ENCODE results near the gene FBXW11. TPM values are rescaled to one million over a fixed set of nuclear protein-coding genes. Genes with fewer than 3 reads are reported as not detected.

The FBXW11 gene
- total RNA-seq, 1 experiment from 2014 or later: 34.9 TPM

DNA sequence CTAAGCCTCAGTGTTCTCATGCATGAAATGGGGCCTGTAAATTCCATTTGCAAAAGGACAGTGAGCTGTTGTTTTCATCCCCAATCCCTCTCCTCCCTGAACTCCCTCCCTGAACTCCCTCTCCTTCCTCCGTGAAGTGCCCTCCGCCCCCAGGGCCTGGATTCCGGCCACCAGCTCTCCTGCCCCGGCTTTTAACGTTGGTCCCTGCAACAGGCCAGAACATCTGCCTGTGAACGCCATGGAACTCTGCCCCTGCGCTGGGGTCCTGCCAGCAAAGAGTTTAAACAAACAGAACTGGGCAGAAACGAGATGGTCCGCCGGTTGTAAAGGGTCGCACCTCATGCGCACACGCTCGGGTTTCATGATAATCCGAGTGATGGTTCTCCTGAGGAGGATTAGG lies 158.4 kb downstream of the FBXW11 start:
- intact Hi-C loops (cut with micrococcal nuclease; ENCODE audit: unreplicated experiment): no loop called here
- BruUV-seq (replicated peaks): no TSS peak

DNA sequence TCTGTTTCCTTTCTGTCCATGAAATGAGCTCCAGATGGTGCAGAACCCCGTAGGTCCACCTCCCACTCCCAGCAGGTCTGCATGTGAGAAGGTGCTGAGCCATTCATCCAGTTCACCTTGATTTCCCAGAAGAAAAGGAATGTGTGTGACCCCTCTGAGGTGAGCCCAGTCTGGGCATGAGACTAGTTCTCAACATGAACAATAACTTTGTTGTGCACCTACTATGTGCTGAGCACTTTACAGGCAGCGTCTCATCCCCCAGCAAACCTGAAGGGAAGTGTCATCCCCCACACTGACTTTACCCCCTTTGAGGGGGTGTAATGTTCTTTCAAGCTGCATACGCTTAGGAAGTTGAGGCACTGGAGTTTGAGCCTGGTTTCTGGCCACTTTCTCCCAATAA lies 159.4 kb downstream of the FBXW11 start:
- no peak for TF ChIP-seq EZH2 (IDR thresholded peaks at IDR 0.05; ENCODE audit: borderline replicate concordance, low read depth, low read length, poor library complexity, severe bottlenecking)
- TF ChIP-seq, protein P1, sequence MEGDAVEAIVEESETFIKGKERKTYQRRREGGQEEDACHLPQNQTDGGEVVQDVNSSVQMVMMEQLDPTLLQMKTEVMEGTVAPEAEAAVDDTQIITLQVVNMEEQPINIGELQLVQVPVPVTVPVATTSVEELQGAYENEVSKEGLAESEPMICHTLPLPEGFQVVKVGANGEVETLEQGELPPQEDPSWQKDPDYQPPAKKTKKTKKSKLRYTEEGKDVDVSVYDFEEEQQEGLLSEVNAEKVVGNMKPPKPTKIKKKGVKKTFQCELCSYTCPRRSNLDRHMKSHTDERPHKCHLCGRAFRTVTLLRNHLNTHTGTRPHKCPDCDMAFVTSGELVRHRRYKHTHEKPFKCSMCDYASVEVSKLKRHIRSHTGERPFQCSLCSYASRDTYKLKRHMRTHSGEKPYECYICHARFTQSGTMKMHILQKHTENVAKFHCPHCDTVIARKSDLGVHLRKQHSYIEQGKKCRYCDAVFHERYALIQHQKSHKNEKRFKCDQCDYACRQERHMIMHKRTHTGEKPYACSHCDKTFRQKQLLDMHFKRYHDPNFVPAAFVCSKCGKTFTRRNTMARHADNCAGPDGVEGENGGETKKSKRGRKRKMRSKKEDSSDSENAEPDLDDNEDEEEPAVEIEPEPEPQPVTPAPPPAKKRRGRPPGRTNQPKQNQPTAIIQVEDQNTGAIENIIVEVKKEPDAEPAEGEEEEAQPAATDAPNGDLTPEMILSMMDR (conservative IDR thresholded peaks at IDR 0.05; ENCODE audit: low read depth, low read length): no peak
- Histone ChIP-seq H3K27me3 (replicated peaks; ENCODE audit: insufficient read depth, low read depth, low read length, poor library complexity) (no peaks in the 10 kb centered on the region), H3K4me1 (ENCODE audit: insufficient read depth, low read length, poor library complexity, severe bottlenecking) (no peaks in the 10 kb centered on the region), H3K27ac (ENCODE audit: low read depth, low read length, poor library complexity, severe bottlenecking) (no peak overlapping the region), H3K36me3 (ENCODE audit: insufficient read depth, low read length, poor library complexity, severe bottlenecking) (no peaks in the 10 kb centered on the region), H3K4me3 (ENCODE audit: low read depth, low read length, poor library complexity, severe bottlenecking) (no peak overlapping the region), H3K9me3 (ENCODE audit: low read depth, low read length, poor library complexity, severe bottlenecking) (no peaks in the 10 kb centered on the region)
- CTCF ChIA-PET: no interaction called here
- POLR2A ChIA-PET (ENCODE audit: low non-redundant PET): no interaction called here
- DNase-seq (ENCODE audit: low spot score): no peak
- intact Hi-C loops (cut with micrococcal nuclease; ENCODE audit: unreplicated experiment): no loop called here
- no TSS peak for BruUV-seq (replicated peaks)

More for the DNA sequence above, 158.4 kb downstream of the FBXW11 start:
- Histone ChIP-seq H3K27me3 (replicated peaks; ENCODE audit: insufficient read depth, low read depth, low read length, poor library complexity) (no peaks in the 10 kb centered on the region), H3K27ac (ENCODE audit: low read depth, low read length, poor library complexity, severe bottlenecking) (no peak overlapping the region), H3K9me3 (ENCODE audit: low read depth, low read length, poor library complexity, severe bottlenecking) (no peaks in the 10 kb centered on the region), H3K36me3 (ENCODE audit: insufficient read depth, low read length, poor library complexity, severe bottlenecking) (no peaks in the 10 kb centered on the region), H3K4me3 (ENCODE audit: low read depth, low read length, poor library complexity, severe bottlenecking) (no peak overlapping the region), H3K4me1 (ENCODE audit: insufficient read depth, low read length, poor library complexity, severe bottlenecking) (no peaks in the 10 kb centered on the region)
- CTCF ChIA-PET: no interaction called here
- POLR2A ChIA-PET (ENCODE audit: low non-redundant PET): no interaction called here
- TF ChIP-seq, protein P1 (conservative IDR thresholded peaks at IDR 0.05; ENCODE audit: low read depth, low read length): no peak
- no peak for TF ChIP-seq EZH2 (IDR thresholded peaks at IDR 0.05; ENCODE audit: borderline replicate concordance, low read depth, low read length, poor library complexity, severe bottlenecking)
- no peak for DNase-seq (ENCODE audit: low spot score)

DNA sequence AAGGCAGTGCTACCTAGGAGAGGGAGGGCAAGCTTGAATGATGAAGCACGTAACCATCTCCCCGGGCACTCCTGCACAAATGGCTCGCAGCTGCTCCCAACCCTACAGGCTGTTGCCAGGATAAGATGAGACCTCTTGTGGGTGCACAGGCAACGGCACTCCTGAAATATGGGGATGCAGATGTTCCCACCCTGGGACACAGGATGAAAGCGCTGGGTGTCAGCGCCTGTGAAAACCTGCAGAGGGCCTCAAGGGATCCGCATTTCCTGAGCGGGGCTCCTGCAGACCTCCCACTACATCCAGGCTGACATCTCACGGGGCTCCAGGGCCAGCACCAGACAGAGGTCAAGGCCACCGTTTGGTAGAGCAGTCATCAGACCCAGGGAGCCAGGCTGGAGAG lies 160.1 kb downstream of the FBXW11 start:
- no peaks in the 10 kb centered on the region for H3K36me3 ChIP-seq (ENCODE audit: insufficient read depth, low read length, poor library complexity, severe bottlenecking)
- no TSS peak for BruUV-seq (replicated peaks)
- DNase-seq (ENCODE audit: low spot score): no peak
- TF ChIP-seq, protein P1 (conservative IDR thresholded peaks at IDR 0.05; ENCODE audit: low read depth, low read length): no peak
- no peak for TF ChIP-seq EZH2 (IDR thresholded peaks at IDR 0.05; ENCODE audit: borderline replicate concordance, low read depth, low read length, poor library complexity, severe bottlenecking)
- intact Hi-C loops (cut with micrococcal nuclease; ENCODE audit: unreplicated experiment): no loop called here
- H3K9me3 ChIP-seq (ENCODE audit: low read depth, low read length, poor library complexity, severe bottlenecking): no peaks in the 10 kb centered on the region
- no peak overlapping the region for H3K27ac ChIP-seq (ENCODE audit: low read depth, low read length, poor library complexity, severe bottlenecking)
- no peaks in the 10 kb centered on the region for H3K4me1 ChIP-seq (ENCODE audit: insufficient read depth, low read length, poor library complexity, severe bottlenecking)
- no peaks in the 10 kb centered on the region for H3K27me3 ChIP-seq (replicated peaks; ENCODE audit: insufficient read depth, low read depth, low read length, poor library complexity)
- POLR2A ChIA-PET (ENCODE audit: low non-redundant PET): no interaction called here
- H3K4me3 ChIP-seq (ENCODE audit: low read depth, low read length, poor library complexity, severe bottlenecking): no peak overlapping the region
- CTCF ChIA-PET: no interaction called here
